GM06990 (cell line): Measurements from ENCODE around the gene RASSF3.

Experiments used
- DNase-seq: peaks from one replicate; pipeline ENCODE4 v3.0.0-alpha.2; 2011; ENCODE audit not compliant: insufficient read length; ENCODE audit errors: extremely low read depth
- H3K27me3 ChIP-seq: replicated peaks from 2 replicates; pipeline ENCODE4 v1.6.0; 2011; ENCODE audit warnings: low read length; ENCODE audit not compliant: control insufficient read depth, insufficient read depth
- H3K36me3 ChIP-seq: 2 replicates; pipeline ENCODE4 v1.5.1; 2011; ENCODE audit warnings: low read length; ENCODE audit not compliant: control insufficient read depth, insufficient read depth
- H3K4me3 ChIP-seq: replicated peaks from 2 replicates; pipeline ENCODE4 v1.5.1; 2011; ENCODE audit warnings: low read depth, mild to moderate bottlenecking, control low read depth, low read length
- TF ChIP-seq, protein P1 (sequence below): IDR thresholded peaks from 2 replicates; pipeline ENCODE4 v1.5.1; 2011; ENCODE audit warnings: low read length, control low read depth, mild to moderate bottlenecking, inconsistent platforms; ENCODE audit not compliant: insufficient read depth, poor library complexity, severe bottlenecking

Gene RASSF3

GRCh38 chr12:64610079-64610659, at the start of gene RASSF3:
Gene RASSF3, plus strand, starts transcription at chr12:64610495. Its CDS starts 138 bp downstream, at chr12:64610633.
- no peaks in the 10 kb centered on the region for H3K36me3 ChIP-seq
- TF ChIP-seq, protein P1, sequence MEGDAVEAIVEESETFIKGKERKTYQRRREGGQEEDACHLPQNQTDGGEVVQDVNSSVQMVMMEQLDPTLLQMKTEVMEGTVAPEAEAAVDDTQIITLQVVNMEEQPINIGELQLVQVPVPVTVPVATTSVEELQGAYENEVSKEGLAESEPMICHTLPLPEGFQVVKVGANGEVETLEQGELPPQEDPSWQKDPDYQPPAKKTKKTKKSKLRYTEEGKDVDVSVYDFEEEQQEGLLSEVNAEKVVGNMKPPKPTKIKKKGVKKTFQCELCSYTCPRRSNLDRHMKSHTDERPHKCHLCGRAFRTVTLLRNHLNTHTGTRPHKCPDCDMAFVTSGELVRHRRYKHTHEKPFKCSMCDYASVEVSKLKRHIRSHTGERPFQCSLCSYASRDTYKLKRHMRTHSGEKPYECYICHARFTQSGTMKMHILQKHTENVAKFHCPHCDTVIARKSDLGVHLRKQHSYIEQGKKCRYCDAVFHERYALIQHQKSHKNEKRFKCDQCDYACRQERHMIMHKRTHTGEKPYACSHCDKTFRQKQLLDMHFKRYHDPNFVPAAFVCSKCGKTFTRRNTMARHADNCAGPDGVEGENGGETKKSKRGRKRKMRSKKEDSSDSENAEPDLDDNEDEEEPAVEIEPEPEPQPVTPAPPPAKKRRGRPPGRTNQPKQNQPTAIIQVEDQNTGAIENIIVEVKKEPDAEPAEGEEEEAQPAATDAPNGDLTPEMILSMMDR = no peak
- peak; percentile 88 for DNase-seq
- H3K4me3 ChIP-seq = peak within 1 kb of the TSS; percentile 84
- no peaks in the 10 kb centered on the region for H3K27me3 ChIP-seq

GRCh38 chr12:64561302-64562136, 48.8 kb upstream of the RASSF3 start:
- no peaks in the 10 kb centered on the region for H3K36me3 ChIP-seq
- no peak for DNase-seq
- TF ChIP-seq, protein P1 = no peak
- no peak overlapping the region for H3K4me3 ChIP-seq
- H3K27me3 ChIP-seq = no peaks in the 10 kb centered on the region

DNA sequence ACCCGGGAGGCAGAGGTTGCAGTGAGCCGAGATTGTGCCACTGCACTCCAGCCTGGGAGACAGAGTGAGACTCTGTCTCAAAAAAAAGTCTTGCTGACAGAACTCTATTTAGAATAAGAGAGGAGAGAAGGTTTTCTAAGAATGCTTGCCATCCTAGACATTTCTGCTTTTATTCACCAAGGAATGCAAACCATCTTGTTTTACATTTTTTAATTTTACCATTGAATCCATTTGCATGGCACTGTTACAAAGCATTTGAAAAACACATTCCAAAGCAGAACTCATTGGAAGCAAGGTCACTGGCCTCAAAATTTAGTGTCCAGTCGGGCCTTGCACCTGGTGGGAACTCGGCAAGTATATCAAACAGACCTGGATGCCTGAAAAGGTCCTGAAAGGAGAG, 44.2 kb upstream of the RASSF3 start:
- Histone ChIP-seq H3K4me3 (no peak overlapping the region), H3K36me3 (no peaks in the 10 kb centered on the region), H3K27me3 (no peaks in the 10 kb centered on the region)
- no peak for DNase-seq
- TF ChIP-seq, protein P1 = no peak

DNA sequence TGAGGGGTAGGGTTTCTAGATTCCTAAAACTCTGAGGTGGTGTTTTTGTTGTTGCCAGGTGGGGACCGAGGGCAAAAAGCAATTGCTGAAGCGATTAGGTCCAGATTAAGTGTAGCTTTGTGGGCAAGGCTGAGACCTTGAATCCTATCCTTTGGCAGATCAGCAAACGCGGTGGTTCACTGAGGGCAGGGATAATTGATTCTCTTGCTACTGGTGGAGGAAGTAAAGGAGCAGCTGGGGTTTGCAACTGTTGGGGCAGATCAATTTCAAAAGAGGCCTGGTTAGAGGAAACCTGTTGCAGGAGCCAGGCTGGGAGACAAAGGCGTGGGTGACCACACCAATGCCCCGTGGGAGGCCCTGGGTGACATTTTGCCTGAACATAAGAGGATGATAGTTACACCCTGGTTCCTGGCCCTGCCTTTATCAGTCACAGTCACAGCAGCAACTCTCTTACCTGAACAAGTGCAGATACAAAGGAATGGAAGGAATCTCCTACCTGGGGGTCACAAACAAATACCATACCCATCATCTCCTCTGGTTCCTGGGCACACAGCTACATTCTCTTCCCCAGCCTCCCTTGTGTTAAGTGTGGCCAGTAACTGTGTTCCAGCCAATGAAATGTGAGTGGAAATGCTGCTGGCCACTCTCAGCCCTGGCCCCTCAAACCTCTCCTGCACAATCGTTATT, 43.3 kb upstream of the RASSF3 start:
- DNase-seq = no peak
- TF ChIP-seq, protein P1 = no peak
- Histone ChIP-seq H3K36me3 (no peaks in the 10 kb centered on the region), H3K27me3 (no peaks in the 10 kb centered on the region), H3K4me3 (no peak overlapping the region)

GRCh38 chr12:64567570-64567969, 42.7 kb upstream of the RASSF3 start:
- TF ChIP-seq, protein P1 = no peak
- no peak overlapping the region for H3K4me3 ChIP-seq
- no peaks in the 10 kb centered on the region for H3K27me3 ChIP-seq
- DNase-seq = no peak
- H3K36me3 ChIP-seq = no peaks in the 10 kb centered on the region
